NCI-H2227 (cell line): ENCODE results near the gene CCDC92.

Experiments
- DNase-seq: peaks from one replicate; lab custom pipeline; 2025; ENCODE audit not compliant: unreplicated experiment; lab: John Stamatoyannopoulos, UW

Gene CCDC92

DNA sequence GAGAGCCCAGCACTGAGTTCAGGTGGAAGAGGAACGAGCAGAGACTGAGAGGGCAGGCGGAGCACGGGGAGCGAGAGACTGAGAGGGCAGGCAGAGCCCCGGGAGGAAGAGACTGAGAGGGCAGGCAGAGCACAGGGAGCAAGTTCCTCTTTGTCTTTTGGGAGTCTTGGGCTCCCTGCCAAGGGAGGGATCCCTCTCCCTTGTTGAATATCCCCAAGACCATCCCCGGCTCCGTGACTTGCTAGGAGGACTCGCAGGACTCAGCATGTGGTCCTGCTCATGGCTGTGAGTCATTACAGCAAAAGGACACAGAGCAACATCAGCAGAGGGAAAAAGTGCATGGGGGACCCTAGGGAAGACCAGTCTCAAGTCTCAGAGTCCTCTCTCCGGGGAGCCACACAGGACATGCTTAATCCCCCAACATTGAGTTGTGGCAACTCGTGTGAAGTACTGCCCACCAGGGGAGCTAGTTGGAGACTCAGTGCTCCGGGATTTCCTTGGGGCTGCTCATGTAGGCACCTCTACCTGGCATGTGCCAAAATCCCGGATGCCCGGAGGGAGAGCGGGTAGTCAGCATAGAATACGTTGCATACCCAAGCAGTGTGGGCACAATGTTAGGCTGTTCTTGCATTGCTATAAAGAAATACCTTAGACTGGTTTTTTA, 81.0 kb downstream of the CCDC92 start:
- no peak for DNase-seq

DNA sequence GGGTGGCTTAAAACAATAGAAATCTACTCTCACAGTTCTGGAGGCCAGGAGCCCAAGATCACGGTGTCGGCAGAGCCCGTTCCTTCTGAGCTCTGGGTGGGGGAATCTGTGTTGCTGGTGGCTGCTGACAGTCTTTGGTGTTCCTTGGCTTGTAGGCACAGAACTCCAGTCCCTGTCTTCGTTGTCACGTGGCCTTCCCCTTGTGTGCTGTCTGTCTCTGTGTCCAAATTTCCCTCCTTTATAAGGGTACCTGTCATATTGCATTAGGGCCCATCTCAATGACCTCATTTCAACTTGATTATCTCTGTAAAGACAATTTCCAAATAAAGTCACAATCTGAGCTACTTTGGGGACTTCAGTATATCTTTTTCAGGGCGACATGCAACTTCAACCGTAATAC, 81.6 kb downstream of the CCDC92 start:
- DNase-seq = no peak

- no peak for DNase-seq
Observed at GRCh38 chr12:123890536-123890902, 82.1 kb downstream of the CCDC92 start.

GRCh38 chr12:123889848-123890535, 82.6 kb downstream of the CCDC92 start:
- no peak for DNase-seq

- no peak for DNase-seq
Observed at GRCh38 chr12:123888989-123889388, 83.6 kb downstream of the CCDC92 start.

DNA sequence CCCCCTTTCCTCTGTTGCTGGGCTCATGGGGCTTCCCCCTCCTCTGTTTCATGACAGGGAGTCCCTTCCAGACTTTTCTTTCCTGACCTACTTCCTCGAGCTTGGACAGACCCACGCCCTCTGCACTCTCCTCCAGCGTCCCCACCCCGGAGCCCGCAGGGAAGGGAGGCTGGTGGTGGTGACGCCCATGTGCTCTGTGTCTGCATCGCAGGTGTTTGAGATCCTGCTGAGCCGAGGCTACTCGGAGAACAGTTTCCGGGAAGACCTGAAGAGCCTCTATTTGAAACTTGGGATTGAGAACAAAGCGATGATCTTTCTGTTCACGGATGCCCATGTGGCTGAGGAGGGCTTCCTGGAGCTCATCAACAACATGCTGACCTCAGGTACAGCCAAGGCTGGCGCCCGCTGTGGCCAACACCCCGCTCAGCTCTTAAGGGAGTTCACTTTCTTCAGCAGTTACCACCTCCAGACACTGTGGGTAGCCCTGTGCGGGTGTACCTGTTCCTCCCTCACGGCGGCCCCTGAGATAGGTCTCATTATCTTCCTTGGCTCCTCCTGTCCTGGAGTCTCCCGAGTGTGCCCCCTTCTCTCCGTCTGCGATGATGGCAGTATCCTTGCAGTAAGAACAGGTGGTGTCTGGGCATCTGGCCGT, 85.6 kb downstream of the CCDC92 start:
- DNase-seq = no peak

DNA sequence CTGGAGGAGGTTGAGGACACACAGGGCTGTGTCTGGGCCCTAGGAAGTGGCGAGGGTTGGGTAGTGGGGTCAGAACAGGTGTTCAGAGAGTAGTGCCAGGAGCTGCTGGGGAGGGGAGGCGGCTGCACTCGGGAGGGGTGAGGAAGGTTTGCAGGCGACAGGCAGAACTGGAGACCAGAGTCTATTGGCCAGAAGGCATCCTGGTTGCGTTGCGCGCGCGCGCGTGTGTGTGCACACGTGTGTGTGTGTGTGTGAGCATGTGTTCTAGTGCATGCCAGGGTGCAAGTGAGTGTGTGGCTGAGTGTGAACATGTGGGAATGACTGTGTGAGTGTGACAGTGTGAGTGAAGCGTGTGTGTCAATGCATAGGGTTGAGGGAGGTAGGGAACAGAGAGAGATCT, 86.4 kb downstream of the CCDC92 start:
- DNase-seq = no peak
